ENCODE data around the gene POLR2C. TPM values are rescaled to one million over a fixed set of nuclear protein-coding genes. Genes with fewer than 3 reads are reported as not detected.

POLR2C gene
- total RNA-seq, 4 donors from 2014 or later = 77.1 to 146 (median 101) TPM

DNA sequence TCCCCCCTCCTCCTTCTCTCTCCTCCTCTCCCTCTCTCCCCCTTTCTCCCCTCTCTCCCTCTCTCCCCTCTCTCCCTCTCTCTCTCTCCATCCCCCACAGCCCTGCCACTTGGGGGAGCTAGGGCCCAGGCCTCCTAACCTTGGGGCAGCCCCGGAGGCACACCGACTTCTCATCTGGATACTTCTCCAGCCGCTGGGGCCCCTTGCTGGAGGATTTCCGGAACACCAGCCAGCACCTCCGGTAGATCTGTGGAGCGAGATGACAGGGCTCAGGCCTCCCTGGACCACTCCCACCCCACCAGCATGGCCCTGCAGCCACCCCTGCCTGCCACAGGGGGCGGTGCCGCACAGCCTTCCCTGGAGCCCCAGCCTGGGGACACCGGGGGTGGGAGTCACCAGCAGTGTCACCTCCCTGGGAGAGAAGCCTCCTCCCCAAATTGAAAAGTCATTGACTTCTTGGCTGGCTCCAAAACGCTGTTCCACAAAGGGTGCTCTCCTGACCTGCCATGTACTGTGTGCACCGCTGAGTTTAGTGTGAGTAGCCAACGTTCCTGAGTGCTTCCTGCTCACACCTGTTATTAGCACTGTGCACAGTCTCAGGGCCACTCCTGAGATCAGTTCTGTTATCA is 13.3 kb downstream of the POLR2C start:
- no peak for DNase-seq (ENCODE audit: low spot score in 2 of 2)
- H3K4me3 ChIP-seq = no peak overlapping the region
- peaks cover 0 to 46% (median 0%) of the 10 kb centered on the region in 3 donors for H3K36me3 ChIP-seq
- peaks cover 0 to 70% (median 30%) of the 10 kb centered on the region in 4 donors for H3K4me1 ChIP-seq
- 24 to 30% methylated on average over 9 to 12 of the region's 12 CpGs for WGBS, 2 donors
- H3K9me3 ChIP-seq = no peaks in the 10 kb centered on the region
- H3K27ac ChIP-seq = peak overlapping the region in 1 of 4 donors; percentile 72
- TF ChIP-seq EP300 (IDR thresholded peaks at IDR 0.05) = no peak
- TF ChIP-seq POLR2A (IDR thresholded peaks at IDR 0.05) = no peak
- TF ChIP-seq, protein P1, sequence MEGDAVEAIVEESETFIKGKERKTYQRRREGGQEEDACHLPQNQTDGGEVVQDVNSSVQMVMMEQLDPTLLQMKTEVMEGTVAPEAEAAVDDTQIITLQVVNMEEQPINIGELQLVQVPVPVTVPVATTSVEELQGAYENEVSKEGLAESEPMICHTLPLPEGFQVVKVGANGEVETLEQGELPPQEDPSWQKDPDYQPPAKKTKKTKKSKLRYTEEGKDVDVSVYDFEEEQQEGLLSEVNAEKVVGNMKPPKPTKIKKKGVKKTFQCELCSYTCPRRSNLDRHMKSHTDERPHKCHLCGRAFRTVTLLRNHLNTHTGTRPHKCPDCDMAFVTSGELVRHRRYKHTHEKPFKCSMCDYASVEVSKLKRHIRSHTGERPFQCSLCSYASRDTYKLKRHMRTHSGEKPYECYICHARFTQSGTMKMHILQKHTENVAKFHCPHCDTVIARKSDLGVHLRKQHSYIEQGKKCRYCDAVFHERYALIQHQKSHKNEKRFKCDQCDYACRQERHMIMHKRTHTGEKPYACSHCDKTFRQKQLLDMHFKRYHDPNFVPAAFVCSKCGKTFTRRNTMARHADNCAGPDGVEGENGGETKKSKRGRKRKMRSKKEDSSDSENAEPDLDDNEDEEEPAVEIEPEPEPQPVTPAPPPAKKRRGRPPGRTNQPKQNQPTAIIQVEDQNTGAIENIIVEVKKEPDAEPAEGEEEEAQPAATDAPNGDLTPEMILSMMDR (IDR thresholded peaks at IDR 0.05) = peak; percentile 22 to 57 (median 37)
- no peaks in the 10 kb centered on the region for H3K27me3 ChIP-seq

GRCh38 chr16:57476546-57477410 is 14.3 kb downstream of the POLR2C start:
- TF ChIP-seq POLR2A (IDR thresholded peaks at IDR 0.05) (no peak), EP300 (IDR thresholded peaks at IDR 0.05) (no peak)
- TF ChIP-seq, protein P1 (IDR thresholded peaks at IDR 0.05) = no peak
- no peak for DNase-seq (ENCODE audit: low spot score in 2 of 2)
- no peaks in the 10 kb centered on the region for H3K9me3 ChIP-seq
- peak overlapping the region in 1 of 4 donors; percentile 72 for H3K27ac ChIP-seq
- peaks cover 0 to 64% (median 28%) of the 10 kb centered on the region in 4 donors for H3K4me1 ChIP-seq
- H3K36me3 ChIP-seq = peaks cover 0 to 37% (median 0%) of the 10 kb centered on the region in 3 donors
- no peaks in the 10 kb centered on the region for H3K27me3 ChIP-seq
- no peak overlapping the region for H3K4me3 ChIP-seq
- WGBS, 2 donors = 84 to 90% methylated on average over 6 of the region's 6 CpGs

DNA sequence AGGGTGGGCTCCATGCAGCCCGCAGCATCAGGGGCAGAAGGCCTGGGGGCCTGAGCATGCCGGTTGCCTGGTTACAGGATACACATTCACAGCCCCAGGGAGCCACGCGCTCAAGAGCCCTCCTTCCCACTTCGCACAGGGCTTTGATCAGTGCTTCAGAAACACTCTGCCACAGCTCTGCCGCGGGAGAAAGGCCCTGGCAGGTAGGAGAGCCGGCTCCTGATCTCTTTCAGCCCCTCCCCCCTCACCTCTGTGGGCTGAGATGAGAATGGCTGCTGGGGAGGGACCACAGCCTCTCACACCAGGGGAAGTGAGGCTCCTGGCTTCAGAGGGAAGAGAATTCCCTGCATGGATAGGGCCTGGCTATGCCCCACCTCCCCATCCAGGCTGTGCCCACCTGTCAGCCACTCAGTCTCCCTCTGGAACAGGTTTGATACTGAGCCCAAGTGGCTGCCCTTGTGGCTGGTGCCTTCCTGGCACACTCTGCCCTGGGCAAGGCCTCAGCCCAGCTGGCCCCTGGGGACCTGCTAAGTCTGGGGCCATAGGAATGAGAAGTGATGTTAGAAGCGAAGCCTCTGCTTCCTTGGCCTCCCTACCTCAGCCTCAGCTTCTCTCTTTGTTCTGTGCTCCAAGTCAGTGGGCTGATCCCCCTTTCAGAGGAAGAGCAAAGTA is 15.2 kb downstream of the POLR2C start:
- H3K9me3 ChIP-seq = no peaks in the 10 kb centered on the region
- TF ChIP-seq POLR2A (IDR thresholded peaks at IDR 0.05) (no peak), EP300 (IDR thresholded peaks at IDR 0.05) (no peak)
- TF ChIP-seq, protein P1 (IDR thresholded peaks at IDR 0.05) = no peak
- H3K4me3 ChIP-seq = no peak overlapping the region
- H3K4me1 ChIP-seq = peaks cover 0 to 56% (median 23%) of the 10 kb centered on the region in 4 donors
- peaks cover 0 to 28% (median 0%) of the 10 kb centered on the region in 3 donors for H3K36me3 ChIP-seq
- H3K27ac ChIP-seq = peak overlapping the region in 2 of 4 donors; percentile 60 to 72
- no peak for DNase-seq (ENCODE audit: low spot score in 2 of 2)
- H3K27me3 ChIP-seq = no peaks in the 10 kb centered on the region
- WGBS, 2 donors = 54 to 57% methylated on average over 7 to 9 of the region's 9 CpGs

- H3K4me3 ChIP-seq = peak overlapping the region; percentile 32 to 58 (median 50)
- no peaks in the 10 kb centered on the region for H3K9me3 ChIP-seq
- peaks cover 0 to 54% (median 23%) of the 10 kb centered on the region in 4 donors for H3K4me1 ChIP-seq
- WGBS, 2 donors = 32 to 40% methylated on average over 13 to 15 of the region's 15 CpGs
- no peak for DNase-seq (ENCODE audit: low spot score in 2 of 2)
- H3K27me3 ChIP-seq = no peaks in the 10 kb centered on the region
- TF ChIP-seq EP300 (IDR thresholded peaks at IDR 0.05) = no peak
- TF ChIP-seq POLR2A (IDR thresholded peaks at IDR 0.05) = no peak
- TF ChIP-seq, protein P1 (IDR thresholded peaks at IDR 0.05) = no peak
- H3K27ac ChIP-seq = peak overlapping the region; percentile 10 to 72 (median 66)
- H3K36me3 ChIP-seq = peaks cover 0 to 18% (median 0%) of the 10 kb centered on the region in 3 donors
Observed at GRCh38 chr16:57478396-57479204, 16.1 kb downstream of the POLR2C start.
